Skin epidermis (tissue), 12 donors: ENCODE measurements around the gene TMTC2.
"Not testable (repeated sequence)": the region's sequence is repeated elsewhere in the genome, so short reads cannot be mapped to it uniquely, and the experiment has no call there.

Experiments
- H3K27ac ChIP-seq, 21 experiments: fragments of 200-600 bp; sonication (generic) in 11 of 21; one replicate each; pipeline ENCODE4 v1.5.0; 2020; ENCODE audit warnings: mild to moderate bottlenecking in 3 of 21, inconsistent platforms in 2 of 21, moderate library complexity in 2 of 21
- H3K4me3 ChIP-seq, 7 experiments: fragments of 200-600 bp; sonication (generic) in 2 of 7; one replicate each; pipeline ENCODE4 v1.5.0; 2020; ENCODE audit warnings: inconsistent platforms in 2 of 7, mild to moderate bottlenecking in 2 of 7, moderate library complexity in 1 of 7

The TMTC2 gene

GRCh38 chr12:83084516-83085234, 398.0 kb downstream of the TMTC2 start:
- Histone ChIP-seq H3K4me3 (no peak overlapping the region), H3K27ac (no peak overlapping the region)

GRCh38 chr12:83086023-83086422, 399.3 kb downstream of the TMTC2 start:
- H3K27ac ChIP-seq: no peak overlapping the region
- no peak overlapping the region for H3K4me3 ChIP-seq

GRCh38 chr12:83089575-83089974, 402.9 kb downstream of the TMTC2 start:
- Histone ChIP-seq H3K4me3 (no peak overlapping the region), H3K27ac (no peak overlapping the region)

- Histone ChIP-seq H3K4me3 (no peak overlapping the region), H3K27ac (no peak overlapping the region)
Measured at GRCh38 chr12:83092129-83092528, 405.4 kb downstream of the TMTC2 start.

- H3K27ac ChIP-seq: no peak overlapping the region
- H3K4me3 ChIP-seq: no peak overlapping the region
Measured at GRCh38 chr12:83092606-83093005, 405.9 kb downstream of the TMTC2 start.

- Histone ChIP-seq H3K4me3 (no peak overlapping the region), H3K27ac (no peak overlapping the region)
Measured at GRCh38 chr12:83093426-83093825, 406.7 kb downstream of the TMTC2 start.

- Histone ChIP-seq H3K27ac (no peak overlapping the region), H3K4me3 (no peak overlapping the region)
Measured at GRCh38 chr12:83097643-83098342, 411.1 kb downstream of the TMTC2 start.

GRCh38 chr12:83099436-83099835, 412.7 kb downstream of the TMTC2 start:
- Histone ChIP-seq H3K4me3 (no peak overlapping the region), H3K27ac (no peak overlapping the region)

GRCh38 chr12:83102499-83102898, 415.8 kb downstream of the TMTC2 start:
- Histone ChIP-seq H3K4me3 (no peak overlapping the region), H3K27ac (no peak overlapping the region)

GRCh38 chr12:83106873-83107272, 420.2 kb downstream of the TMTC2 start:
- Histone ChIP-seq H3K4me3 (no peak overlapping the region), H3K27ac (no peak overlapping the region)

GRCh38 chr12:83110424-83110823, 423.7 kb downstream of the TMTC2 start:
- Histone ChIP-seq H3K27ac (no peak overlapping the region), H3K4me3 (no peak overlapping the region)

GRCh38 chr12:83113945-83114344, 427.2 kb downstream of the TMTC2 start:
- Histone ChIP-seq H3K27ac (no peak overlapping the region), H3K4me3 (no peak overlapping the region)

GRCh38 chr12:83114966-83115365, 428.3 kb downstream of the TMTC2 start:
- H3K4me3 ChIP-seq: no peak overlapping the region
- no peak overlapping the region for H3K27ac ChIP-seq

GRCh38 chr12:83117926-83118325, 431.2 kb downstream of the TMTC2 start:
- H3K27ac ChIP-seq, H3K4me3 ChIP-seq: not testable (repeated sequence)

- Histone ChIP-seq H3K27ac (peak overlapping the region in 9 of 21 experiments; percentile 1 to 60 (median 34)), H3K4me3 (peak overlapping the region in 1 of 7 experiments; percentile 9)
Measured at GRCh38 chr12:83121897-83122622, 435.4 kb downstream of the TMTC2 start.

- peak overlapping the region in 1 of 7 experiments; percentile 9 for H3K4me3 ChIP-seq
- H3K27ac ChIP-seq: peak overlapping the region in 10 of 21 experiments; percentile 1 to 60 (median 26)
Measured at GRCh38 chr12:83122623-83122934, 435.9 kb downstream of the TMTC2 start.

- Histone ChIP-seq H3K27ac (peak overlapping the region in 6 of 21 experiments; percentile 1 to 60 (median 14)), H3K4me3 (no peak overlapping the region)
Measured at GRCh38 chr12:83123039-83123438, 436.3 kb downstream of the TMTC2 start.

GRCh38 chr12:83128540-83128939, 441.8 kb downstream of the TMTC2 start:
- no peak overlapping the region for H3K27ac ChIP-seq
- no peak overlapping the region for H3K4me3 ChIP-seq

- Histone ChIP-seq H3K27ac (no peak overlapping the region), H3K4me3 (no peak overlapping the region)
Measured at GRCh38 chr12:83130178-83130577, 443.5 kb downstream of the TMTC2 start.

- Histone ChIP-seq H3K27ac (no peak overlapping the region), H3K4me3 (no peak overlapping the region)
Measured at GRCh38 chr12:83132360-83132759, 445.7 kb downstream of the TMTC2 start.

GRCh38 chr12:83136411-83136810, 449.7 kb downstream of the TMTC2 start:
- Histone ChIP-seq H3K27ac (no peak overlapping the region), H3K4me3 (no peak overlapping the region)
